DOHH2 (cell line): ENCODE measurements around the gene CBX6.

Experiments used
- CTCF ChIP-seq: fragments of 200-600 bp; sonication (generic); IDR thresholded peaks from one replicate; pipeline ENCODE4 v1.5.1; 2014; ENCODE audit warnings: antibody characterized with exemption, mild to moderate bottlenecking, low read depth, low read length; ENCODE audit not compliant: poor library complexity, severe bottlenecking
- EZH2phosphoT487 ChIP-seq: fragments of 200-600 bp; sonication (generic); IDR thresholded peaks from 2 replicates; pipeline ENCODE4 v1.6.1; 2017; ENCODE audit warnings: borderline replicate concordance, mild to moderate bottlenecking, antibody characterized with exemption, low read length, moderate library complexity, mixed read lengths

- TF ChIP-seq CTCF (no peak), EZH2phosphoT487 (no peak)
Observed at GRCh38 chr22:38861170-38861876, 10.7 kb downstream of the CBX6 start.
